ENCODE results near the gene DDX51.

DNA sequence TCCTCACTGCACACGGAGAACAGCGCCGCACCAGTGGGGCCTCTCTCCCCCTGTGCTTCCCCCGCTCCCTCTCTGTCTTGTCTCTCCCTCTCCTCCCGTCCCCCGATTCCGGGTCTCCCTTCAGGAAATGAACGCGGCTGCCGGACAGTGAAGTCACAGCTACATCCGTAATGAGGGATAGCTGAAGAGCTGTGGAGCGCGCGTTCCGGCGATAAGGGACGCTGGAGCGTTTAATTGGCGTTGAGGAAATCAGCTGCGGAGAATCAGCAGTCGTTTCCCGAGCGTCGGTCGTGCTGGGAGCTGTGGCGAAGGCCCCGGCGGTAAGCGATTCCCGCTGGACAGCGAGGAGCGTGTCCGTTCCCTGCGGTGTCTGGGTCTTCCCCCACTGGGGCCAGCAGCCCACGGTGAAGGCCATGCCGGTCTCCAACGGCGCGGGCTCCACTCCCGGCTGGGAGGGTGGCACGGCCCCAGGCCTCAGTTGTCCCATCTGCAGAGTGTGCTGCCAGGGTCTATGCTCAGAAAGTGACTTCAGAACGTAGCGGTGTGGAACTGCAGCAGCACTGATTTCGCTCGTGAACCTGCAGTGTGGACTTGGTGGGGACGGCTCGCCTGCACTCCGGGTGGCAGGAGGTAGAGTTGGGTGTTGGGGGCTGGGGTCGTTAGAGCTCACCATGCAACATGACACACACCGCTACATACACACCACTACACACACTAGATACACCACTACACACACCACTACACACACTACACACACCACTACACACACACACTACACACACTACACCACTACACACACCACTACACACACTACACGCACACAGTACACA, 11.0 kb upstream of the DDX51 start:
- TF ChIP-seq, protein P1, sequence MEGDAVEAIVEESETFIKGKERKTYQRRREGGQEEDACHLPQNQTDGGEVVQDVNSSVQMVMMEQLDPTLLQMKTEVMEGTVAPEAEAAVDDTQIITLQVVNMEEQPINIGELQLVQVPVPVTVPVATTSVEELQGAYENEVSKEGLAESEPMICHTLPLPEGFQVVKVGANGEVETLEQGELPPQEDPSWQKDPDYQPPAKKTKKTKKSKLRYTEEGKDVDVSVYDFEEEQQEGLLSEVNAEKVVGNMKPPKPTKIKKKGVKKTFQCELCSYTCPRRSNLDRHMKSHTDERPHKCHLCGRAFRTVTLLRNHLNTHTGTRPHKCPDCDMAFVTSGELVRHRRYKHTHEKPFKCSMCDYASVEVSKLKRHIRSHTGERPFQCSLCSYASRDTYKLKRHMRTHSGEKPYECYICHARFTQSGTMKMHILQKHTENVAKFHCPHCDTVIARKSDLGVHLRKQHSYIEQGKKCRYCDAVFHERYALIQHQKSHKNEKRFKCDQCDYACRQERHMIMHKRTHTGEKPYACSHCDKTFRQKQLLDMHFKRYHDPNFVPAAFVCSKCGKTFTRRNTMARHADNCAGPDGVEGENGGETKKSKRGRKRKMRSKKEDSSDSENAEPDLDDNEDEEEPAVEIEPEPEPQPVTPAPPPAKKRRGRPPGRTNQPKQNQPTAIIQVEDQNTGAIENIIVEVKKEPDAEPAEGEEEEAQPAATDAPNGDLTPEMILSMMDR (IDR thresholded peaks at IDR 0.05; ENCODE audit: insufficient read depth, low read depth, low read length) = no peak
- TF ChIP-seq EZH2 (IDR thresholded peaks at IDR 0.05; ENCODE audit: insufficient read depth, low read length) = no peak

Data from astrocyte (in vitro differentiated cells and primary cell).